ENCODE results near the gene BIRC7. TPM values are rescaled to one million over a fixed set of nuclear protein-coding genes. Genes with fewer than 3 reads are reported as not detected.
A peak's percentile ranks its signal among the peaks of the same experiment; 100 is the strongest.

The BIRC7 gene
- total and polyA plus RNA-seq, 8 donors: 0.09 TPM; not detected in 7

DNA sequence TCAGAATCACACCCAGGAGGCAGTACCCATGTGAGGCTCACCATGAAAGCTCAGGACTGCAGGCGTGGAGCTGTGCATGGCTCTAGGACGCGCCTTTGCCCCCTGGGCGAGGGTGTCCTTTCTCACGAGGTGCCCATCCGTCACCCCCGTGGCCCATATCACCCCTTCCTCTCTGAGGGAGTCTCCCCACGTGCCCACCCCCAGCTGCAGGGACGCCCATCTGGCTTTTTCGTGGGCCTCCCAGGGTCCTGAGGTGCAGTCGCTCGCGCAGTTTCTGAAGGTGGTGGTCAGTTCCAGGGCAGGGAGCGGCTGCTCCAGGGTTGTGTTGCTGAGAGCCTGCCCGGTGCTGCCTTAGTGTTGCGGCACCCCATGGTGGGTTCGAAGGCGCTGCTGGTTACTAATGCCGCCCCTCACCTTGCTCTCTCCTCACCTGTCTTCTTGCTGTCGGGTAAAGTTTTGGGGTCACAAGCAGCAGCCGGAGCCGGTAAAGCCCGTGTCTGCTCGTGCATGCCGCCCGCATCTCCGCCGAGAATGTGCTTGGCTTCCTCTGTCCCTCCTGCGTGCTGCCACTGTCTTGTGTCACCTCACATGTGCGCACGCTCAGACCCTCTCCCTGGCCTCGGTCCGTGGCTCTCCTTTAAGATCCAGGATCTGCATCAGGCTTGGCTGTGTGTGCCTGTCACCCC is 47.8 kb downstream of the BIRC7 start:
- intact Hi-C loops (cut with DNase I): no loop called here
- no peaks in the 10 kb centered on the region for H3K4me1 ChIP-seq
- ATAC-seq (no peak), FAIRE-seq (no peak), DNase-seq (peak in 2 of 6 donors; percentile 17 to 63)
- H3K4me3 ChIP-seq: no peak overlapping the region
- H3K27me3 ChIP-seq: no peaks in the 10 kb centered on the region
- WGBS, 2 donors: 92 to 95% methylated on average over 33 of the region's 33 CpGs
- no peak overlapping the region for H3K27ac ChIP-seq
- TF ChIP-seq, protein P1, sequence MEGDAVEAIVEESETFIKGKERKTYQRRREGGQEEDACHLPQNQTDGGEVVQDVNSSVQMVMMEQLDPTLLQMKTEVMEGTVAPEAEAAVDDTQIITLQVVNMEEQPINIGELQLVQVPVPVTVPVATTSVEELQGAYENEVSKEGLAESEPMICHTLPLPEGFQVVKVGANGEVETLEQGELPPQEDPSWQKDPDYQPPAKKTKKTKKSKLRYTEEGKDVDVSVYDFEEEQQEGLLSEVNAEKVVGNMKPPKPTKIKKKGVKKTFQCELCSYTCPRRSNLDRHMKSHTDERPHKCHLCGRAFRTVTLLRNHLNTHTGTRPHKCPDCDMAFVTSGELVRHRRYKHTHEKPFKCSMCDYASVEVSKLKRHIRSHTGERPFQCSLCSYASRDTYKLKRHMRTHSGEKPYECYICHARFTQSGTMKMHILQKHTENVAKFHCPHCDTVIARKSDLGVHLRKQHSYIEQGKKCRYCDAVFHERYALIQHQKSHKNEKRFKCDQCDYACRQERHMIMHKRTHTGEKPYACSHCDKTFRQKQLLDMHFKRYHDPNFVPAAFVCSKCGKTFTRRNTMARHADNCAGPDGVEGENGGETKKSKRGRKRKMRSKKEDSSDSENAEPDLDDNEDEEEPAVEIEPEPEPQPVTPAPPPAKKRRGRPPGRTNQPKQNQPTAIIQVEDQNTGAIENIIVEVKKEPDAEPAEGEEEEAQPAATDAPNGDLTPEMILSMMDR (IDR thresholded peaks at IDR 0.05): no peak
- no peaks in the 10 kb centered on the region for H3K9me3 ChIP-seq
- H3K36me3 ChIP-seq: peaks cover 0 to 55% (median 8%) of the 10 kb centered on the region in 3 donors

- WGBS, 2 donors: 88 to 90% methylated on average over 13 to 14 of the region's 14 CpGs
- no peak for ATAC-seq
- Histone ChIP-seq H3K27ac (no peak overlapping the region), H3K27me3 (no peaks in the 10 kb centered on the region), H3K4me1 (no peaks in the 10 kb centered on the region), H3K4me3 (no peak overlapping the region), H3K9me3 (no peaks in the 10 kb centered on the region), H3K36me3 (peaks cover 0 to 56% (median 3%) of the 10 kb centered on the region in 3 donors)
- intact Hi-C loops (cut with DNase I): no loop called here
- TF ChIP-seq, protein P1 (IDR thresholded peaks at IDR 0.05): no peak
- peak in 2 of 6 donors; percentile 7 to 67 for DNase-seq
- no peak for FAIRE-seq
Observed at GRCh38 chr20:63284083-63284440, 48.4 kb downstream of the BIRC7 start.

GRCh38 chr20:63284544-63284949 is 48.8 kb downstream of the BIRC7 start:
- TF ChIP-seq, protein P1 (IDR thresholded peaks at IDR 0.05): no peak
- Histone ChIP-seq H3K4me3 (no peak overlapping the region), H3K27me3 (no peaks in the 10 kb centered on the region), H3K4me1 (no peaks in the 10 kb centered on the region), H3K9me3 (no peaks in the 10 kb centered on the region), H3K36me3 (peaks cover 0 to 51% (median 3%) of the 10 kb centered on the region in 3 donors), H3K27ac (no peak overlapping the region)
- peak in 1 of 6 donors; percentile 30 for DNase-seq
- intact Hi-C loops (cut with DNase I): no loop called here
- no peak for ATAC-seq
- 88 to 93% methylated on average over 25 of the region's 25 CpGs for WGBS, 2 donors
- no peak for FAIRE-seq

DNA sequence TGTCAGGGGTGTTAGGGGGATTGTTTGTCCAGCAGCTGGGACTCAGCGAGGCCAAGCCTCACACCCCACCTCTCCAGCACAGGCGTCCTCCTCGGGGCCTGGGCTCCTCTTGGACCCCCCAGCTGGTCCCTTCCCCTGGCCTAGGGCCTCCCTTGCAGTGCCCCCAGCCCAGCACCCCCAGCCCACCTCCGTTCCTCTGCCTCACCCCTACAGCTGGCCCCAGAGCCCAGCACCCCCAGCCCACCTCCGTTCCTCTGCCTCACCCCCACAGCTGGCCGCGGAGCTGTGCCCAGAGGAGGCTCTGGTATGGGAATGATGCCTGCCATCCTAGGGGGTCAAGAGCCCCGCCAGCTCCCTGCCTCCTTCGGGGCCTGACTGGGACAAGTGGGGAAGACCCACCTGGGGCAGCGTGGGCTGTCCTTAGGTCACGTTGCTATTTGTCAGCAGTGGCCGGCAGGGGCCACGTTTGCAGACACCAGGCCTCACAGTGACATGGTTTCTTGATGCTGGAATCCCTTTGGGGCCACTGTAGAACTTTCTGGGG is 49.3 kb downstream of the BIRC7 start:
- H3K9me3 ChIP-seq: no peaks in the 10 kb centered on the region
- ATAC-seq: no peak
- no peak overlapping the region for H3K27ac ChIP-seq
- H3K4me1 ChIP-seq: no peaks in the 10 kb centered on the region
- 84 to 86% methylated on average over 13 of the region's 13 CpGs for WGBS, 2 donors
- FAIRE-seq: no peak
- intact Hi-C loops (cut with DNase I): no loop called here
- DNase-seq: peak in 1 of 6 donors; percentile 30
- H3K27me3 ChIP-seq: no peaks in the 10 kb centered on the region
- H3K4me3 ChIP-seq: no peak overlapping the region
- TF ChIP-seq, protein P1 (IDR thresholded peaks at IDR 0.05): no peak
- H3K36me3 ChIP-seq: peaks cover 0 to 46% (median 3%) of the 10 kb centered on the region in 3 donors

Data from pancreas (tissue), 10 donors.